ENCODE results near the gene B4GALT6. TPM values are rescaled to one million over a fixed set of nuclear protein-coding genes. Genes with fewer than 3 reads are reported as not detected.
"Not testable (repeated sequence)": the region's sequence is repeated elsewhere in the genome, so short reads cannot be mapped to it uniquely, and the experiment has no call there.

B4GALT6 gene
- 13.9 and 14.4 TPM in 2 replicates for total RNA-seq
- long read RNA-seq, partial matches to known transcripts, result 1 of 7 reads
- long read RNA-seq, other reads (novel, unspliced or antisense), result 6 of 7 reads

GRCh38 chr18:31684279-31685096 is at the start of gene B4GALT6:
B4GALT6 (minus strand) TSS chr18:31684581; CDS start chr18:31684426, 155 bp downstream.
- Mint-ChIP-seq H3K36me3 (ENCODE audit: unreplicated experiment) (no peaks in the 10 kb centered on the region), H3K4me3 (ENCODE audit: unreplicated experiment) (peak within 1 kb of the TSS; percentile 92), H3K27ac (ENCODE audit: unreplicated experiment) (peak within 1 kb of the TSS; percentile 79), H3K9me3 (ENCODE audit: unreplicated experiment) (no peaks in the 10 kb centered on the region), H3K27me3 (ENCODE audit: unreplicated experiment) (no peaks in the 10 kb centered on the region), H3K4me1 (ENCODE audit: unreplicated experiment) (peaks cover 16% of the 10 kb centered on the region)
- TF ChIP-seq CTCF (IDR thresholded peaks at IDR 0.05), result no peak
- no peak for DNase-seq (ENCODE audit: extremely low spot score, unreplicated experiment)

- Mint-ChIP-seq H3K36me3 (ENCODE audit: unreplicated experiment) (no peaks in the 10 kb centered on the region), H3K4me3 (ENCODE audit: unreplicated experiment) (no peak overlapping the region), H3K4me1 (ENCODE audit: unreplicated experiment) (peaks cover 5% of the 10 kb centered on the region), H3K9me3 (ENCODE audit: unreplicated experiment) (peaks cover 11% of the 10 kb centered on the region), H3K27me3 (ENCODE audit: unreplicated experiment) (peaks cover 45% of the 10 kb centered on the region), H3K27ac (ENCODE audit: unreplicated experiment) (no peak overlapping the region)
- DNase-seq (ENCODE audit: extremely low spot score, unreplicated experiment), result no peak
- TF ChIP-seq CTCF (IDR thresholded peaks at IDR 0.05), result no peak
Observed at GRCh38 chr18:31731628-31732027, 47.2 kb upstream of the B4GALT6 start.

- H3K27ac Mint-ChIP-seq (ENCODE audit: unreplicated experiment); DNase-seq (ENCODE audit: extremely low spot score, unreplicated experiment); H3K36me3 Mint-ChIP-seq (ENCODE audit: unreplicated experiment); H3K4me1 Mint-ChIP-seq (ENCODE audit: unreplicated experiment); H3K9me3 Mint-ChIP-seq (ENCODE audit: unreplicated experiment); H3K4me3 Mint-ChIP-seq (ENCODE audit: unreplicated experiment): not testable (repeated sequence)
- peaks cover 43% of the 10 kb centered on the region for H3K27me3 Mint-ChIP-seq (ENCODE audit: unreplicated experiment)
Observed at GRCh38 chr18:31729196-31729595, 44.8 kb upstream of the B4GALT6 start.

- peaks cover 6% of the 10 kb centered on the region for H3K27me3 Mint-ChIP-seq (ENCODE audit: unreplicated experiment)
- no peak overlapping the region for H3K27ac Mint-ChIP-seq (ENCODE audit: unreplicated experiment)
- DNase-seq (ENCODE audit: extremely low spot score, unreplicated experiment), result no peak
- H3K4me3 Mint-ChIP-seq (ENCODE audit: unreplicated experiment), result no peak overlapping the region
- H3K36me3 Mint-ChIP-seq (ENCODE audit: unreplicated experiment), result no peaks in the 10 kb centered on the region
- no peak for TF ChIP-seq CTCF (IDR thresholded peaks at IDR 0.05)
- H3K9me3 Mint-ChIP-seq (ENCODE audit: unreplicated experiment), result no peaks in the 10 kb centered on the region
- H3K4me1 Mint-ChIP-seq (ENCODE audit: unreplicated experiment), result no peaks in the 10 kb centered on the region
Observed at GRCh38 chr18:31723990-31724711, 39.8 kb upstream of the B4GALT6 start.

GRCh38 chr18:31723639-31723989 is 39.2 kb upstream of the B4GALT6 start:
- TF ChIP-seq CTCF (IDR thresholded peaks at IDR 0.05), result no peak
- Mint-ChIP-seq H3K36me3 (ENCODE audit: unreplicated experiment) (no peaks in the 10 kb centered on the region), H3K4me3 (ENCODE audit: unreplicated experiment) (no peak overlapping the region), H3K27me3 (ENCODE audit: unreplicated experiment) (peaks cover 6% of the 10 kb centered on the region), H3K9me3 (ENCODE audit: unreplicated experiment) (no peaks in the 10 kb centered on the region), H3K4me1 (ENCODE audit: unreplicated experiment) (no peaks in the 10 kb centered on the region), H3K27ac (ENCODE audit: unreplicated experiment) (no peak overlapping the region)
- no peak for DNase-seq (ENCODE audit: extremely low spot score, unreplicated experiment)

Measured in osteocyte (in vitro differentiated cells).